ENCODE data around the gene MRPL22.

- TF ChIP-seq CTCF (tag by site-specific recombination; IDR thresholded peaks at IDR 0.05), result no peak
- no peak for TF ChIP-seq ZNF324 (tag by site-specific recombination; IDR thresholded peaks at IDR 0.05)
- TF ChIP-seq, protein P1, sequence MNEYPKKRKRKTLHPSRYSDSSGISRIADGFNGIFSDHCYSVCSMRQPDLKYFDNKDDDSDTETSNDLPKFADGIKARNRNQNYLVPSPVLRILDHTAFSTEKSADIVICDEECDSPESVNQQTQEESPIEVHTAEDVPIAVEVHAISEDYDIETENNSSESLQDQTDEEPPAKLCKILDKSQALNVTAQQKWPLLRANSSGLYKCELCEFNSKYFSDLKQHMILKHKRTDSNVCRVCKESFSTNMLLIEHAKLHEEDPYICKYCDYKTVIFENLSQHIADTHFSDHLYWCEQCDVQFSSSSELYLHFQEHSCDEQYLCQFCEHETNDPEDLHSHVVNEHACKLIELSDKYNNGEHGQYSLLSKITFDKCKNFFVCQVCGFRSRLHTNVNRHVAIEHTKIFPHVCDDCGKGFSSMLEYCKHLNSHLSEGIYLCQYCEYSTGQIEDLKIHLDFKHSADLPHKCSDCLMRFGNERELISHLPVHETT (tag by site-specific recombination; IDR thresholded peaks at IDR 0.05), result no peak
- TF ChIP-seq ZNF274 (IDR thresholded peaks at IDR 0.05; ENCODE audit: low read length), result no peak
- no peak for TF ChIP-seq ZNF274 (tag by site-specific recombination; IDR thresholded peaks at IDR 0.05; ENCODE audit: borderline replicate concordance)
- no peak for TF ChIP-seq ZNF302 (tag by site-specific recombination; IDR thresholded peaks at IDR 0.05; ENCODE audit: low read depth)
- no peak for TF ChIP-seq ZNF404 (tag by site-specific recombination; IDR thresholded peaks at IDR 0.05)
- no peak for TF ChIP-seq SETDB1 (IDR thresholded peaks at IDR 0.05; ENCODE audit: insufficient read length, low read length)
- no peak for TF ChIP-seq ZBTB21 (tag by site-specific recombination; IDR thresholded peaks at IDR 0.05)
- TF ChIP-seq ZNF138 (tag by site-specific recombination; IDR thresholded peaks at IDR 0.05; ENCODE audit: borderline replicate concordance), result no peak
- no peak for TF ChIP-seq ZEB2 (tag by site-specific recombination; IDR thresholded peaks at IDR 0.05)
- TF ChIP-seq, protein P2, sequence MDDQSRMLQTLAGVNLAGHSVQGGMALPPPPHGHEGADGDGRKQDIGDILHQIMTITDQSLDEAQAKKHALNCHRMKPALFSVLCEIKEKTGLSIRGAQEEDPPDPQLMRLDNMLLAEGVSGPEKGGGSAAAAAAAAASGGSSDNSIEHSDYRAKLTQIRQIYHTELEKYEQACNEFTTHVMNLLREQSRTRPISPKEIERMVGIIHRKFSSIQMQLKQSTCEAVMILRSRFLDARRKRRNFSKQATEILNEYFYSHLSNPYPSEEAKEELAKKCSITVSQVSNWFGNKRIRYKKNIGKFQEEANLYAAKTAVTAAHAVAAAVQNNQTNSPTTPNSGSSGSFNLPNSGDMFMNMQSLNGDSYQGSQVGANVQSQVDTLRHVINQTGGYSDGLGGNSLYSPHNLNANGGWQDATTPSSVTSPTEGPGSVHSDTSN (CRISPR knock-in tag; IDR thresholded peaks at IDR 0.05), result no peak
Measured at GRCh38 chr5:154968953-154969352, 28.1 kb downstream of the MRPL22 start.

Measured in HEK293 (cell line).